ENCODE data around the gene AP2A2. TPM values are rescaled to one million over a fixed set of nuclear protein-coding genes. Genes with fewer than 3 reads are reported as not detected.

The AP2A2 gene
- total RNA-seq, 1 experiment from 2014 or later: 47.1 TPM

DNA sequence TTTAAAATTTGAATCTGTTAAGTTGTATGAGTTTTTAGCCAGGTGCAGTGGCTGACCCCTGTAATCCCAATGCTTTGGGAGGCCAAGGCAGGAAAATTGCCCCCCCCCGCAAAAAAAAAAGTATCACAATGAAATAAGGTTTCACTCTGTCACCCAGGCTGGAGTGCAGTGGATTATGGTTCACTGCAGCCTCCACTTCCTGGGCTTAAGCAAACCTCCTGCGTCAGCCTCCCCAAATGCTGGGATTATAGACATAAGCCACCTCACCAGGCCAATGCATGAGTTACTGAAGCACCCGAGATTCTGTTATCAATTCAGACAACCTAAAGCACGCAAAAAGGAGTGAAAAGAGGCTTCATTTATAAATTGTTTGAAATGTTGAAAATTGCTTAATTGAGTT, 12.6 kb upstream of the AP2A2 start (continued):
- TF ChIP-seq, protein P1, sequence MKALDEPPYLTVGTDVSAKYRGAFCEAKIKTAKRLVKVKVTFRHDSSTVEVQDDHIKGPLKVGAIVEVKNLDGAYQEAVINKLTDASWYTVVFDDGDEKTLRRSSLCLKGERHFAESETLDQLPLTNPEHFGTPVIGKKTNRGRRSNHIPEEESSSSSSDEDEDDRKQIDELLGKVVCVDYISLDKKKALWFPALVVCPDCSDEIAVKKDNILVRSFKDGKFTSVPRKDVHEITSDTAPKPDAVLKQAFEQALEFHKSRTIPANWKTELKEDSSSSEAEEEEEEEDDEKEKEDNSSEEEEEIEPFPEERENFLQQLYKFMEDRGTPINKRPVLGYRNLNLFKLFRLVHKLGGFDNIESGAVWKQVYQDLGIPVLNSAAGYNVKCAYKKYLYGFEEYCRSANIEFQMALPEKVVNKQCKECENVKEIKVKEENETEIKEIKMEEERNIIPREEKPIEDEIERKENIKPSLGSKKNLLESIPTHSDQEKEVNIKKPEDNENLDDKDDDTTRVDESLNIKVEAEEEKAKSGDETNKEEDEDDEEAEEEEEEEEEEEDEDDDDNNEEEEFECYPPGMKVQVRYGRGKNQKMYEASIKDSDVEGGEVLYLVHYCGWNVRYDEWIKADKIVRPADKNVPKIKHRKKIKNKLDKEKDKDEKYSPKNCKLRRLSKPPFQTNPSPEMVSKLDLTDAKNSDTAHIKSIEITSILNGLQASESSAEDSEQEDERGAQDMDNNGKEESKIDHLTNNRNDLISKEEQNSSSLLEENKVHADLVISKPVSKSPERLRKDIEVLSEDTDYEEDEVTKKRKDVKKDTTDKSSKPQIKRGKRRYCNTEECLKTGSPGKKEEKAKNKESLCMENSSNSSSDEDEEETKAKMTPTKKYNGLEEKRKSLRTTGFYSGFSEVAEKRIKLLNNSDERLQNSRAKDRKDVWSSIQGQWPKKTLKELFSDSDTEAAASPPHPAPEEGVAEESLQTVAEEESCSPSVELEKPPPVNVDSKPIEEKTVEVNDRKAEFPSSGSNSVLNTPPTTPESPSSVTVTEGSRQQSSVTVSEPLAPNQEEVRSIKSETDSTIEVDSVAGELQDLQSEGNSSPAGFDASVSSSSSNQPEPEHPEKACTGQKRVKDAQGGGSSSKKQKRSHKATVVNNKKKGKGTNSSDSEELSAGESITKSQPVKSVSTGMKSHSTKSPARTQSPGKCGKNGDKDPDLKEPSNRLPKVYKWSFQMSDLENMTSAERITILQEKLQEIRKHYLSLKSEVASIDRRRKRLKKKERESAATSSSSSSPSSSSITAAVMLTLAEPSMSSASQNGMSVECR (CRISPR knock-in tag; IDR thresholded peaks at IDR 0.05; ENCODE audit: borderline replicate concordance): no peak
- no peak for TF ChIP-seq TCF7 (CRISPR knock-in tag; IDR thresholded peaks at IDR 0.05; ENCODE audit: low read depth)
- TF ChIP-seq, protein P2, sequence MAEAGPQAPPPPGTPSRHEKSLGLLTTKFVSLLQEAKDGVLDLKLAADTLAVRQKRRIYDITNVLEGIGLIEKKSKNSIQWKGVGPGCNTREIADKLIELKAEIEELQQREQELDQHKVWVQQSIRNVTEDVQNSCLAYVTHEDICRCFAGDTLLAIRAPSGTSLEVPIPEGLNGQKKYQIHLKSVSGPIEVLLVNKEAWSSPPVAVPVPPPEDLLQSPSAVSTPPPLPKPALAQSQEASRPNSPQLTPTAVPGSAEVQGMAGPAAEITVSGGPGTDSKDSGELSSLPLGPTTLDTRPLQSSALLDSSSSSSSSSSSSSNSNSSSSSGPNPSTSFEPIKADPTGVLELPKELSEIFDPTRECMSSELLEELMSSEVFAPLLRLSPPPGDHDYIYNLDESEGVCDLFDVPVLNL (CRISPR knock-in tag; IDR thresholded peaks at IDR 0.05; ENCODE audit: borderline replicate concordance, low read depth): no peak
- TF ChIP-seq SOX15 (CRISPR knock-in tag; IDR thresholded peaks at IDR 0.05): no peak
- no peak for TF ChIP-seq ZNF138 (CRISPR knock-in tag; conservative IDR thresholded peaks at IDR 0.05)
- no peak for TF ChIP-seq JUN (CRISPR knock-in tag; IDR thresholded peaks at IDR 0.05)
- no peak for TF ChIP-seq MYBL2 (CRISPR knock-in tag; IDR thresholded peaks at IDR 0.05)
- TF ChIP-seq, protein P3, sequence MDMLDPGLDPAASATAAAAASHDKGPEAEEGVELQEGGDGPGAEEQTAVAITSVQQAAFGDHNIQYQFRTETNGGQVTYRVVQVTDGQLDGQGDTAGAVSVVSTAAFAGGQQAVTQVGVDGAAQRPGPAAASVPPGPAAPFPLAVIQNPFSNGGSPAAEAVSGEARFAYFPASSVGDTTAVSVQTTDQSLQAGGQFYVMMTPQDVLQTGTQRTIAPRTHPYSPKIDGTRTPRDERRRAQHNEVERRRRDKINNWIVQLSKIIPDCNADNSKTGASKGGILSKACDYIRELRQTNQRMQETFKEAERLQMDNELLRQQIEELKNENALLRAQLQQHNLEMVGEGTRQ (CRISPR knock-in tag; IDR thresholded peaks at IDR 0.05): no peak
- no peak for TF ChIP-seq ZNF396 (CRISPR knock-in tag; IDR thresholded peaks at IDR 0.05; ENCODE audit: borderline replicate concordance)
- no peak for TF ChIP-seq GABPB1 (CRISPR knock-in tag; IDR thresholded peaks at IDR 0.05)
- TF ChIP-seq ATF1 (CRISPR knock-in tag; IDR thresholded peaks at IDR 0.05): no peak

DNA sequence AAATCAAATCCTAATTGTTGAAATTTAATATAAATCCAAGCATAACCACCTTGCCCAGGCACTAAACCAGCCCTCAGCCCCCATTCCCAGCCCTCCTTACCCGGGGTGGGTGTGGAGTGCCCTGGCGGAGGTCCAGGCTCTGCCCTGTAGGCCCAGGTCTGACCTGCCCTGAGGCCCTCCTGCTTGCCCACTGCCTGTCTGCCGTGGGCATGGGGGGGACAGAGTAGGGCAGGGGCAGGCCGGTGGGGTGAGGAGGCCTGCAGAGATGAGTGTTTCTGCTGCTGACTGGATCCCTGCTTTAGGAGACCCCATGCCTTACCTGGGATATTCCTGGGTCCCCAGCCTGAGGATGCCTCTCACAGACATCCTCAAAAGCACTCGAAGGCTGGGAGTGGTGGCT, 11.5 kb upstream of the AP2A2 start:
- DNase-seq (ENCODE audit: low spot score): no peak
- no peaks in the 10 kb centered on the region for H3K36me3 Mint-ChIP-seq
- H3K27me3 Mint-ChIP-seq (ENCODE audit: low read depth): no peaks in the 10 kb centered on the region
- no peak for ATAC-seq
- H3K4me1 Mint-ChIP-seq: peaks cover 12% of the 10 kb centered on the region
- ChIA-PET CTCF (no interaction called here), POLR2A (no interaction called here)
- H3K4me3 Mint-ChIP-seq: no peak overlapping the region
- H3K9me3 Mint-ChIP-seq: no peaks in the 10 kb centered on the region
- no peak overlapping the region for H3K27ac Mint-ChIP-seq
- TF ChIP-seq GABPB1 (CRISPR knock-in tag; IDR thresholded peaks at IDR 0.05) (no peak), JUN (CRISPR knock-in tag; IDR thresholded peaks at IDR 0.05) (no peak), ZNF138 (CRISPR knock-in tag; conservative IDR thresholded peaks at IDR 0.05) (no peak)
- TF ChIP-seq, protein P4, sequence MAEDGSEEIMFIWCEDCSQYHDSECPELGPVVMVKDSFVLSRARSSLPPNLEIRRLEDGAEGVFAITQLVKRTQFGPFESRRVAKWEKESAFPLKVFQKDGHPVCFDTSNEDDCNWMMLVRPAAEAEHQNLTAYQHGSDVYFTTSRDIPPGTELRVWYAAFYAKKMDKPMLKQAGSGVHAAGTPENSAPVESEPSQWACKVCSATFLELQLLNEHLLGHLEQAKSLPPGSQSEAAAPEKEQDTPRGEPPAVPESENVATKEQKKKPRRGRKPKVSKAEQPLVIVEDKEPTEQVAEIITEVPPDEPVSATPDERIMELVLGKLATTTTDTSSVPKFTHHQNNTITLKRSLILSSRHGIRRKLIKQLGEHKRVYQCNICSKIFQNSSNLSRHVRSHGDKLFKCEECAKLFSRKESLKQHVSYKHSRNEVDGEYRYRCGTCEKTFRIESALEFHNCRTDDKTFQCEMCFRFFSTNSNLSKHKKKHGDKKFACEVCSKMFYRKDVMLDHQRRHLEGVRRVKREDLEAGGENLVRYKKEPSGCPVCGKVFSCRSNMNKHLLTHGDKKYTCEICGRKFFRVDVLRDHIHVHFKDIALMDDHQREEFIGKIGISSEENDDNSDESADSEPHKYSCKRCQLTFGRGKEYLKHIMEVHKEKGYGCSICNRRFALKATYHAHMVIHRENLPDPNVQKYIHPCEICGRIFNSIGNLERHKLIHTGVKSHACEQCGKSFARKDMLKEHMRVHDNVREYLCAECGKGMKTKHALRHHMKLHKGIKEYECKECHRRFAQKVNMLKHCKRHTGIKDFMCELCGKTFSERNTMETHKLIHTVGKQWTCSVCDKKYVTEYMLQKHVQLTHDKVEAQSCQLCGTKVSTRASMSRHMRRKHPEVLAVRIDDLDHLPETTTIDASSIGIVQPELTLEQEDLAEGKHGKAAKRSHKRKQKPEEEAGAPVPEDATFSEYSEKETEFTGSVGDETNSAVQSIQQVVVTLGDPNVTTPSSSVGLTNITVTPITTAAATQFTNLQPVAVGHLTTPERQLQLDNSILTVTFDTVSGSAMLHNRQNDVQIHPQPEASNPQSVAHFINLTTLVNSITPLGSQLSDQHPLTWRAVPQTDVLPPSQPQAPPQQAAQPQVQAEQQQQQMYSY (CRISPR knock-in tag; IDR thresholded peaks at IDR 0.05): no peak
- TF ChIP-seq, protein P5, sequence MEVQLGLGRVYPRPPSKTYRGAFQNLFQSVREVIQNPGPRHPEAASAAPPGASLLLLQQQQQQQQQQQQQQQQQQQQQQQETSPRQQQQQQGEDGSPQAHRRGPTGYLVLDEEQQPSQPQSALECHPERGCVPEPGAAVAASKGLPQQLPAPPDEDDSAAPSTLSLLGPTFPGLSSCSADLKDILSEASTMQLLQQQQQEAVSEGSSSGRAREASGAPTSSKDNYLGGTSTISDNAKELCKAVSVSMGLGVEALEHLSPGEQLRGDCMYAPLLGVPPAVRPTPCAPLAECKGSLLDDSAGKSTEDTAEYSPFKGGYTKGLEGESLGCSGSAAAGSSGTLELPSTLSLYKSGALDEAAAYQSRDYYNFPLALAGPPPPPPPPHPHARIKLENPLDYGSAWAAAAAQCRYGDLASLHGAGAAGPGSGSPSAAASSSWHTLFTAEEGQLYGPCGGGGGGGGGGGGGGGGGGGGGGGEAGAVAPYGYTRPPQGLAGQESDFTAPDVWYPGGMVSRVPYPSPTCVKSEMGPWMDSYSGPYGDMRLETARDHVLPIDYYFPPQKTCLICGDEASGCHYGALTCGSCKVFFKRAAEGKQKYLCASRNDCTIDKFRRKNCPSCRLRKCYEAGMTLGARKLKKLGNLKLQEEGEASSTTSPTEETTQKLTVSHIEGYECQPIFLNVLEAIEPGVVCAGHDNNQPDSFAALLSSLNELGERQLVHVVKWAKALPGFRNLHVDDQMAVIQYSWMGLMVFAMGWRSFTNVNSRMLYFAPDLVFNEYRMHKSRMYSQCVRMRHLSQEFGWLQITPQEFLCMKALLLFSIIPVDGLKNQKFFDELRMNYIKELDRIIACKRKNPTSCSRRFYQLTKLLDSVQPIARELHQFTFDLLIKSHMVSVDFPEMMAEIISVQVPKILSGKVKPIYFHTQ (CRISPR knock-in tag; IDR thresholded peaks at IDR 0.05): no peak
- TF ChIP-seq, protein P6, sequence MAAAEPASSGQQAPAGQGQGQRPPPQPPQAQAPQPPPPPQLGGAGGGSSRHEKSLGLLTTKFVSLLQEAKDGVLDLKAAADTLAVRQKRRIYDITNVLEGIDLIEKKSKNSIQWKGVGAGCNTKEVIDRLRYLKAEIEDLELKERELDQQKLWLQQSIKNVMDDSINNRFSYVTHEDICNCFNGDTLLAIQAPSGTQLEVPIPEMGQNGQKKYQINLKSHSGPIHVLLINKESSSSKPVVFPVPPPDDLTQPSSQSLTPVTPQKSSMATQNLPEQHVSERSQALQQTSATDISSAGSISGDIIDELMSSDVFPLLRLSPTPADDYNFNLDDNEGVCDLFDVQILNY (CRISPR knock-in tag; IDR thresholded peaks at IDR 0.05): no peak
- TF ChIP-seq, protein P1 (CRISPR knock-in tag; IDR thresholded peaks at IDR 0.05; ENCODE audit: borderline replicate concordance): no peak
- TF ChIP-seq, protein P7, sequence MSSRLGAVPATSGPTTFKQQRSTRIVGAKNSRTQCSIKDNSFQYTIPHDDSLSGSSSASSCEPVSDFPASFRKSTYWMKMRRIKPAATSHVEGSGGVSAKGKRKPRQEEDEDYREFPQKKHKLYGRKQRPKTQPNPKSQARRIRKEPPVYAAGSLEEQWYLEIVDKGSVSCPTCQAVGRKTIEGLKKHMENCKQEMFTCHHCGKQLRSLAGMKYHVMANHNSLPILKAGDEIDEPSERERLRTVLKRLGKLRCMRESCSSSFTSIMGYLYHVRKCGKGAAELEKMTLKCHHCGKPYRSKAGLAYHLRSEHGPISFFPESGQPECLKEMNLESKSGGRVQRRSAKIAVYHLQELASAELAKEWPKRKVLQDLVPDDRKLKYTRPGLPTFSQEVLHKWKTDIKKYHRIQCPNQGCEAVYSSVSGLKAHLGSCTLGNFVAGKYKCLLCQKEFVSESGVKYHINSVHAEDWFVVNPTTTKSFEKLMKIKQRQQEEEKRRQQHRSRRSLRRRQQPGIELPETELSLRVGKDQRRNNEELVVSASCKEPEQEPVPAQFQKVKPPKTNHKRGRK (CRISPR knock-in tag; IDR thresholded peaks at IDR 0.05; ENCODE audit: borderline replicate concordance): no peak

All from WTC11 (cell line).